AML-193 (cell line): ENCODE data around the gene SUPT3H.
"Not testable (repeated sequence)": the region's sequence is repeated elsewhere in the genome, so short reads cannot be mapped to it uniquely, and the experiment has no call there.

Experiments
- DNase-seq, 2 experiments: peaks; one replicate each; lab custom pipeline; 2025; lab: John Stamatoyannopoulos, UW

SUPT3H gene

DNA sequence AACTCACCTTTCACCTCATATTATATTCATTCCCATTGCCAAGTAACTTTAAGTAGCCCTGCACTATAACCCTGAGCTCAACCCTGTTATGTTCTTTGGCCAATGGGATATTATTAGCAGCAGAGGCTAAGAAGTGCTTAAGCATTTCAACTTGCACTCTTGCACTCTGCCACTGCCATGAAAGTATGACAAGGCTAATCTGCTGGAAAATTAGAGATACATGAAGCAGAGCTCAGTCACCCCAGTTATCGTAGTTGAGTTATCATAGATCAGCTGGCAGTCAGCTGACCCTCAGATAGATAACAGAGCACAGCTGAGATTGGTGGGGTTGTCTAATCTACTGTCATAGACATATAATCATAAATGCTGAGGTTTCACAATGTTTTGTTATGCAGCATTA lies 259.0 kb downstream of the SUPT3H start:
- DNase-seq, result no peak

DNA sequence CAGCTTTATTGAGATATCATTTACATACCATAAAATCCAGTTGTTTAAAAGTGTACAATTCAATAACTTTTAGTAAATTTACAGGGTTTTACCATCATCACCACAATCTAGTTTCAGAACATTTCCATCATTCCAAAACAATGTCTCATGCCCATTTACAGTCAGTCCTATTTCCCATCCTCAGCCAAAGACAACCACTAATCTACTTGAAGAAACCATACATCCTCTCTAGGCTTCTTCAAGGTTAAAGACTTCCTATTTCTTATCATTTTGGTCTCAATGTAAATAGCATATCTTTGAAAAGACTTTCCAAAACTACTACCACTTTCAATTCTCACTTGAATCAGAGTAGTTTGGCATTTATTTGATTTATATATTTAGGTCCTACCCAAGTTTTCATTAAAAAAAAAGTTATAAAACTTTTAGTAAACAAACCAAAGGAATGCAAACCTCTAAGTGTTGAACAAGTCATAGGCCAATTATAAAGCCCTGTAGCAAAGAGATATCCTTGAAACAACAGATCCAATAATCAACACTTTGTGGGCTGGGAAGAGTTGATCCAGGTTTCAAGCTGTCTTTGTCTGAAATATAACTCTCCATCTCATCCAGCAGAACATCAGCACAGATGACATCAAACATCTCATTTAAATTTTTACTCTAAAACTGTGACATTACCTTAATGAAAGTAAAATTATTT lies 260.9 kb downstream of the SUPT3H start:
- no peak for DNase-seq

DNA sequence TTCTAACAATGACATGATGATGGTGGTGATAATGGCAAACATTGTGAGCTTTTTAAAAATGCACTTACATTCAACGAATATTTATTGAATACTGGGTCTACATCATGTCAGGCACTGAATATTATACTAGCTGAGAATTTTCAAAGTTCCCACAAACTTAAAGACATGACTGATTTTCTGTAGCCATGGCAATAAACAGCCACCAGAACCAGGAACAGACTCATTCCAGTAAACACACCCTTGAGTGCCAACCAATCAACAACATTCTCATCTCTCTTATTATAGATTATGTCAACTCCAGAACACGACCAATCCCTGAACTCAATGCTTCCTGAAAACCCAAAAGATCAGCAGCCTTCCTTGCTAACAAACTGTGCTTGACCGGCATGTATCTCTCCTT lies 262.0 kb downstream of the SUPT3H start:
- DNase-seq, result no peak

DNA sequence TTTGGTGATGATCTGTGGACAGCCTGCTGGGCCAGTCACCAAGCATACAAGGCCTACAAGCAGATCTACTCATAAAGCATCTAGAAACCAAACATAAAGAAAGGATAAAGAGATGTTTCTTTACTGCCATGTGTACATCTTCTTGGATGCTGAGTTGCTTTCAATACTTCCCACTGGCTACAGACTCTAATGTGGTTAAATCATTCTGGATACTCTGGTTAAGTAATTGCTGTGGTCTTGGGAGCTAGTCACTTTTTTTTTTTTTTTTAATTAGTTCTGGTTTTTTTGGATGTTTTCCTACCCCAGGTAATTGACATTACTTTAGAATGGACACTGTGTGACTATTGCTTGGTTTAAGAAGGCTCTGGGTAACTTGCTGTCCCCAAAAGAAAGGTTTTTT lies 265.0 kb downstream of the SUPT3H start:
- DNase-seq, result no peak

DNA sequence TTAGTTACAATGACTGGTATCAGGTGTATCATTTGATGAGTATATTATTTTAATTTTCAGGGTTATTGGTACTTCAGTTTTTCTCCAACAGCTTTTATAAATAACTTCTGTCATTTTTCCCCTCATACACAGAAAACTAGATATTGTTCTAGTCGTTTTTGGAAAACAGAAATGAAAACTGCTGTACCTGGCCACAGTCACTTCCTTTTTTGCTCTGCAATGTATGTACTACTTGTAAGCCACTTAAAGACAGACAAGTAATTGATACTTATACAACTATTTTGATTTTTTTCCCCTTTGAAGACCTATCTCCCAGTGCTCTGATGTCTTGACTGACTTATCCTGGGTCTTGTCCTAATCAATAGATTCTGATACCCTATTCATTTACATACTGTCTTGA lies 268.2 kb downstream of the SUPT3H start:
- no peak for DNase-seq

DNA sequence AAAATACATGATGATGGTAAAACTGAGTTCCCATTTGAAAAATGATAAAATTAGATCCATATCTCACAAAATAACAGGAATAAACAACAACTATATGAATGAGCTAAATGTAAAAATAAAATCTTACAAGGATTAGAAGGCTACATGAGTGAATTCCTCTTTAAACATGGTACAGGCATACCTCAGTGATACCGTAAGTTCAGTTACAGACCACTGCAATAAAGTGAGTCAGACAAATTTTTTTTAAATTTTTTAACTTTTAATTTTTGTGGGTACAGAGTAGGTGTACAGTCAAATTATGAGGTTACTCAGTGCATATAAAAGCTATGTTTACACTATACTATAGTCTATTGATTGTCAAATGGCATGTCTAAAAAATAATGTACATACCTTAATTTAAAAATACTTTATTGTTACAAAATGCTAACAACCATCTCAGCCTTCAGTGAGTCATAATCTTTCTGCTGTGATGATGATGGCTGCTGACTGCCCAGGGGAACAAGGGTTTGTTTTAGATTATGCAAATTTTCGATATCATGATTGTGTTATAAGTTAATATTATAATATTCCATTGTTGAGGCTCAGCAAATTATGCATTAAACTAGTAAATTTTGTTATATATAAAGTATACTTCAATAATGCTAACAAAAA lies 272.4 kb downstream of the SUPT3H start:
- DNase-seq, result no peak

DNA sequence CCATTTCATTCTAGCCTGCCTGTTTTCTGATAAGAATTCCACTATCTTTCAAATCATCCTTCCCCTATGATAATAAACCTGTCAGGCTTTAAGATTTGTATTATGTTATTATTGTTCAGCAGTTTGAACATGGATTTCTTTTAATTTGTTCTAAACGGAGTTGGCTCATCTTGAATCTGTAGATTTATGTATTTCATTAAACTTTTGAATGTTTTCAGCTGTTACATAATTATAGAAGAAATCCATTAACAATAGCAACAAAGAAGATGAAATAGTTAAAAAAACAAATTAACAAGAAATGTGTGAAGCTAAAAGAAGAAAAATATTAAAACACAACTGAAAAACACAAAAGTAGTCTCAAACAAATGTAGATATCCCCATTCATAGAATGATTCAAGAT lies 273.3 kb downstream of the SUPT3H start:
- DNase-seq, result no peak

DNA sequence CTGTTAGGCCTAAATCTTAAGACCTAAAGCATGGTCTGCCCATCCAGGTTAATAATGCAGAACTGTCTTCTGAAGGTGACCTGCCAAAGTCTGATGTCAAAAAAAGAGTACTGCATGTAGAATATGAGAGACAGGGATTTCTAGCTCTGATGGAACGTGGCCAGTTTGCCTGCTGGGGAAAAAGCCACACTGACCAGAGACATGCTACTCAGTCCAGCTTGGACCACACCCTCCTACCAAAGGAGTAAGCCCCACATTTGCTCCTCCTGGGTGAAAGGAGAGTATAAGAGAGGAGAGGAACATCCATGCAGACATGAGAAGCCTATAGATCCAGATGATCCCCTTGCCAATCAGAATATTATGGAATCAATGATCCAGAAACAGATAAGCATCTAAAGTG lies 279.5 kb downstream of the SUPT3H start:
- DNase-seq, result no peak

DNA sequence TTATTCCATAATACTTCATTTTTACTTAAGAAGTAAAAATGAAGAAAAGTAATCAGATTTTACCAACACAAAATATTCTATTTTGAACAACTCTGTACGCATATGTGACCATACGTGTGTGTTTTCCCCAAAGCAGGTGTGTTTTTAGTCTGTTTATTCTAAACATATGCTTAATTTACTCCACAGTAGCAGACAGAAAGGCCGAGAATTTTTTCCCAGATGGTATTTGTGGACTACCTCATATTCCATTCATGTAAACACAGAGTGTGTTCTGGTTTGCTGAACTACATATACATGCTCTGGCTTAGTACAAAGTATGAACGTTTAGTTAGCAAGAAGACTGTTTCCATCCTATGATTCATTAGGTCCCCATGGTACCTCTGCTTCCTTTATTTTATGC lies 282.9 kb downstream of the SUPT3H start:
- DNase-seq, result no peak

DNA sequence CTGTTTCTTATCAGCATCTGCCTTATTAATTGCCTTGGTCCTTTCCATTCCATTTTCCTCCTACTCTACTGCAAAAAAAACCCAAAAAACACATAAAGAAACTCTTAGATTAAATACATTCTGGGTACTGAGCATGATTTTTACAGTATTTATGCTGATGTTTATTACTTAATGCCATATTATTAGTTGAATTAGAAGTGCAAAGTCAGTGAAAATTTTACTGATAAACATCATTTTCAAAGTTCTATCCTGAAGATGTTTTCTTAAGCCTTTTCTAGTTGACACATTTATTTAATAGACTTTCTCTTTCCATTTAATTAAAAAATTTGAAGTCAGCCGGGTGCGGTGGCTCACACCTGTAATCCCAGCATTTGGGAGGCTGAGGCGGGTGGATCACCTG lies 285.6 kb downstream of the SUPT3H start:
- DNase-seq, result no peak

DNA sequence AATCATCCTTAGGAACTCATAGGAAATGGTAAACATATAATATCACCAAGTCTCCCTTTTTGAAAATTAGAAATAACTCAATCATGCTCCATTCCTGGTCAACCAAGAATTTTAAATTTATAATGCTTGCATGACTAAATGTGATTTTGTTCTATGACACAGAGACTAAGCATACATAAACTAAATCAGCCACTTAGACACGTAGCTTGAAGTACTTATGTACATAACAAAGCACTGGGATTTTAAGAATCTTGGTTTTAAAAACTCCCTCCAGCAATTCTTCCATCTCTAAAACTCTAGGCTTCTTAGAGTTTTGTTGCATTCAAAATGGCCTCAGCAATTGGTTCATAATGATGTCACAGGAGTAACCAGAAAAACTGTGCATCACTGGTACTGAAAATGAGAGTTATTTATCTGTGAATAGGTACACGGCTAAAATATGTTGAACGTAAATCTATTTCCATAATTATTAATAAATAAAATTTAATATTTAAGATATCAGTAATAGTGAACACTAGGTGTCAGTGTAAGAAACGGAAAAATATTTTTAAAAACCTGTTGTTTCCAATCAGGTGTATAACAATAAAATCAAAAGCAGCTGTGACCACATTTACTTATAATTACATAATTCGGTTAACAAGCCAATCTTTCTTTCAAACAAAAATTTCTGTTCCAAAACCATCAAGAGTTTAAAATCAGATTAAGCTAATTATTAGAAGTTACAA lies 291.2 kb downstream of the SUPT3H start:
- DNase-seq, result no peak

DNA sequence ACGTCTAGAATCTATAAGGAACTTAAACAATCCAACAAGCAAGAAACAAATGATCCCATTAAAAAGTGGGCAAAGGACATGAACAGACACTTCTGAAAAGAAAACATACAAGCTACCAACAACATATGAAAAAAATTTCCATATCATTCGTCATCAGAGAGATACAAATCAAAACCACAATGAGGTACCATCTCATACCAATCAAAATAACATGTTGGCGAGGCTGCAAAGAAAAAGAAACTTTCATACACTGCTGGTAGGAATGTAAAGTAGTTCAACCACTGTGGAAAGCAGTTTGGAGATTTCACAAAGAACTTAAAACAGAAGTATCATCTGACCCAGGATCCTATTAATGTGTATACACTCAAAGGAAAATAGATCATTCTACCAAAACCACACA lies 293.5 kb downstream of the SUPT3H start:
- DNase-seq, result no peak

DNA sequence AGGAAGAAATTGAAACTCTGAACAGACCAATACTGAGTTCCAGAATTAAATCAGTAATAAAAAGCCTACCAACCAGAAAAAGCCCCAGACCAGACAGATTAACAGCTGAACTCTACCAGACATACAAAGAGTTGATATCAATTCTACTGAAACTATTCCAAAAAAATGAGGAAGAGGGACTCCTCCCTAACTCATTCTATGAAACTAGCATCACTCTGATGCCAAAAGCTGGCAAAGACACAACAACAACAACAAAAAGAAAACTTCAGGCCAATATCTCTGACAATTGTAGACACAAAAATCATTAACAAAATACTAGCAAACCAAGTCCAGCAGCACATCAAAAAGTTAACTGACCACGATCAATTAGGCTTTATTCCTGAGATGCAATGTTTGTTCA lies 295.6 kb downstream of the SUPT3H start:
- no peak for DNase-seq

DNA sequence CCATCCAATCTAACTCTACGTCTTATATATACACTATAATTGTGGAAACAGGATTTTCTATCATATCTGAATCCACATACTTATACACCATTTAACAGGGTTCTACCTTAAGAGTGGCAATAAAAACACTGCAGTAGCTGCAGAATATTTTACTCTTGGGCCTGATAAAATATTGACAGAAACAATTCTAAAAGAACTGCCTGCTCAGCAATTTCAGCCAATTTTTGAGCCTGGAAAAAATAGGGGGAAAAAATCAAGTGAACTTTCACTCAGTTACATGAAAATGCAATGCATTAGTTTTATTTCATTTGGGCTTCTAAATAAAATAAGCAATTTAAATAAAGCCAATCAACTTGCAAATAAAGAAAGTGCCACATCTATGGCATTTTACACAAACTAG lies 296.1 kb downstream of the SUPT3H start:
- no peak for DNase-seq

DNA sequence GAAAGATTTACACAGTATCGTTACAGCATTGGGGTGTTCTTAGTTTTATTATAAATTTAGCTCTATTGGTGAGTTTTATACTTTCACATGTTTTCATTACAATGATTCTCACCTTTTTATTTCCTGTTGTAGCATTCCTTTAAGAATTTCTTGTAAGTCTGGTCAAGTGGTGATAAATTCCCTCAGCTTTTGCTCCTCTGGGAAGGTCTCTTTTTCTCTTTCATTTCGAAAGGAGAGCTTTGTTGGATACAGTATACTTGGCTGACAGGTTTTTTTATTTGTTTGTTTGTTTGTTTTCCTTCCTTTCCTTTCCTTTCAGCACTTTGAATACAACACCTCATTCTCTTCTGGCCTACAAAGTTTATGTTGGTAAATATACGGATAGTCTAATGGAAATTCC lies 299.3 kb downstream of the SUPT3H start:
- no peak for DNase-seq

DNA sequence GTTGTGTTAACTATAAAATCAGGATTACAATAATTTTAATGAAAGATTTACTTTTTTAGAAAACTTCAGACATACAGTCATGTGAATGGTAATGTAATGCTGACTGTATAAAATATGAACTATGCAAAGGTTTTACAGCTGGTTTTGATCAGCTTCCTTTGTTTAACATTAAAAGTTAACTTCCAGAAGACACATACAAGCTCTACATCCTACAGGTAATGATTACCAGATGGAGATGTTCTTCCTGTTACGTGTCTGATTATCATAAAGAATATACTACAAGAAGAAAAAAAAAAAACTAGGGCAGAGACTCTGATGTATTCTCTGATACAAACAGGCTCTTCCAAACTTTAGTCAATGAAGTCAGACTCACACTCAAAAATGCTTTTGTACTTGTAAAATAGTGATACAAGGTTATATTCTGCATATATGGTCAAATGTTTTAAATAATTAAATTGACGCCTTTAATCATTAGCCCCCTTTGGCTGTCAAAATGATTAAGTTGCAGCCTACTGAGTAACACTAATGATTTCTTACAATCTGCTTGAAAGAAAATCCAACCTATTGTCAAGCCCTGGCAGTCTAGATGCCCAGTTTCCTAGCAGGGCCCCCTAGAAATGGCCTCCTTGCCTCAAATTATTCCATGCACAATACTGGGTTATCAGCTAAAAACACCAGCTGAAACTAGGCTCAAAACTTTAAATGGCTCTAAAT lies 301.4 kb downstream of the SUPT3H start:
- no peak for DNase-seq

DNA sequence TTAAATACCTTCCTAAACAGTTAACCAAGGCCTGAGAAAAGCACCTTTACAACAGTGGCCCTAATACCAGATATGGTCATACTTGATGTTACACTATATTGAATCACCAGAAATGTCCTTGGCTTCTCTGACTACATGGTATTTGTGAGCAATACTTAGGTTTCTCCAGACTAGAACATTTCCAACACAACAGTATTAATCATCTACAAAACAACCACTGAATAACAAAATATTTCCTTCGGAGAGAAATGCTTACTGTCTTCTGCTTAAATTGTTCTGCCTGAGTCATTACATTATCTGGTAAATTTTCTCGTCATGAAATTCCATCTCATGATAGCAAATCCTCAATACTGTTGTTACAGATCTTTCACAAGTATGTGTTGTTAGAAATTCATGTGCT lies 302.5 kb downstream of the SUPT3H start:
- no peak for DNase-seq

DNA sequence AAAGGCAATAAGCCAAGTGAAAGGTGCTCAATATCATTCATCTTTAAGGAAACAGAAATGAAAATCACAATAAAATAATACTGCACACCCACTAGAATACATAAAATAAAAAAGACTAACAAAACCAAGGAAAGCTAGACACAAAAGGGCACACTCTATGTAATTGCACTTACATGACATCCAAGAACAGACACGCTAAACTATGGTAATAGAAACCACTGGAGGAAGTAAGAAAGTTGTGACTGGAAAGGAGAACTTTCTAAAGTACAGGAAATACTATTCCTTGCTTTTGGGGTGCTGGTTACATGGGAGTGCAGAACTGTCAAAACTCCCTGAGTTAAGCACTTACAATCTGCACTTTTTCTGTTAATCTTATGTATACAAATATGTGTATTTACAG lies 303.3 kb downstream of the SUPT3H start:
- peak; percentile 46 to 59 for DNase-seq

DNA sequence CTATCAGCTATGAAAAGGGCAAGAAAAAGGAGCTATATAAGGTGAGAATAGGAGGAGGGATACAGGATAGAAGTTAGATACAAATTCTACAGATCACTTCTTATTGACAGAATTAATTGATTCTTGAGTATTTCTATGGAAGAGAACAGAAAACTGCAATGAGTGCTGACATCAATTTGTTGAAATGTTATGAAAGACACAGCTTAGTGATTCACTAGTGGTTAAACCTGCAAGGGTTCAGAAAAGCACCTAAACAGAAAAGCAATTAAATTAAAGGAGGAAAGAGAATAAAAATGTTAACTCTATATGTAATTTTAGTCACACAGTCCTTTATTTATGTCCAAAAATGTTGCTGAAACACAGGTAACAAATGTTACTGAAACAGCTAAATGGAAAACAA lies 304.0 kb downstream of the SUPT3H start:
- DNase-seq, result no peak

DNA sequence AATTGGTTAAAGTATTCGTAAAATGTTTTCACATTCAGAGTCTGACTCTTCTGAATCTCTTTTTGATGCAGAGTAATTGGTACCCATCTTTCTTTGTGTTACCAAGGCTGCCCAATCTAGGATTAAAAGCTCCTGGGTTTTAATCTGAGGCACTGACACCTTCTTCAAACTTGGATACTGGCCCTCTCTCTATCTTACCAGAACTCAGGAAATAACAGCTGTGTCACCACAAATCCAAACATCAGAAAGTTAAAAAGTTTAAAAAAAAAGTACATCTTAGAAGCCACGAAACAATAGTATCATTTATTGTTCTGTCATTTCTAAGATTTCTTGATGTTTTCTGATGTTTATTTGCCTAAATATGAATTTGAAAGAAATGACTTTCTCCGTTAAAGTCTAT lies 305.1 kb downstream of the SUPT3H start:
- DNase-seq, result no peak

DNA sequence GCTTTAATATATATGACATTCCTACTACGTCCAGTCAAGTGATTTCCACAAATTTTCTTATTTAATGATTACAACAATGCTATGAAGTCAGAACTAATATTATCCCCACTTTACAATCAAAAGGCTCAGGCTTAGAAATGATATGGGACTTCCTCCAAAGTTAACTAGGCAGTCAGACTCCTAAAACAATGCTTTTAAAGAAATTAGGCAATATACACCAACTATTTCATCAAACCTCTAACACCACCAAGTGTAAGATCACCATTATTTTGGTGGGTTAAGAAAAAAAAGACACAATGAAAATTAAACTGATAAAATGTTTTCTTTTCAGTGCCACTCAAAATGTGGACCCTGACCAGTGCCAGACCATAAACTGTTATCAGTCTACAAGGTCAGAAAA lies 305.7 kb downstream of the SUPT3H start:
- DNase-seq, result peak; percentile 79 to 82

DNA sequence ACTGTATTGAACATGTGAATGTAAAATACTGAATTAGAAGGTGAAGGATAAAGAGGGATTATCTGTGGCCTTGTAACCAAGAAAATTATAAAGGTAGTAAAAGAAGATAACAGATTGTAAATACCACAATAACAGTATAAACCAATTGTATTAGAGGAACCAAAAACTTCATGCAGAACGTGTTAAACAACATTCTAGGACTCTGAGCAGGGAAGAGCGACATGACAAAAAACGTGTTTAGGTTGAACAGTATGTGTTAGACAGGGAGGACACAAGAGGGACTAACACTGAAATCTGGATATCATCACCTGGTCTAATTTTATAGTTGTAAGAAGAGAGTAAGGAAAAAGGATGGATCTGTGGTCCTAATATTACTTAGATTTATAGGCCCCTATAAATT lies 308.6 kb downstream of the SUPT3H start:
- no peak for DNase-seq

DNA sequence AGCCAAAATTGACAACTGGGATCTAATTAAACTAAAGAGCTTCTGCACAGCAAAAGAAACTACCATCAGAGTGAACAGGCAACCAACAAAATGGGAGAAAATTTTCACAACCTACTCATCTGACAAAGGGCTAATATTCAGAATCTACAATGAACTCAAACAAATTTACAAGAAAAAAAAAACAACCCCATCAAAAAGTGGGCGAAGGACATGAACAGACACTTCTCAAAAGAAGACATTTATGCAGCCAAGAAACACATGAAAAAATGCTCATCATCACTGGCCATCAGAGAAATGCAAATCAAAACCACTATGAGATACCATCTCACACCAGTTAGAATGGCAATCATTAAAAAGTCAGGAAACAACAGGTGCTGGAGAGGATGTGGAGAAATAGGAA lies 310.3 kb downstream of the SUPT3H start:
- DNase-seq, result not testable (repeated sequence)
